Stimulated activated naive CD8-positive, alpha-beta T cell treated with anti-CD3 and anti-CD28 coated beads, Interleukin-15, Interleukin-2, amounts not matched to agents 100 U/mL and 50 U/mL, for 24 hours (primary cell): Measurements from ENCODE around the gene FBXO41.

Experiments
- ATAC-seq: fragments of 150-1000 bp; cut with Tn5 transposase; one replicate; pipeline ENCODE4 v1.10.0; 2021
- DNase-seq: peaks from one replicate; pipeline ENCODE4 v3.0.0; 2021

Gene FBXO41

DNA sequence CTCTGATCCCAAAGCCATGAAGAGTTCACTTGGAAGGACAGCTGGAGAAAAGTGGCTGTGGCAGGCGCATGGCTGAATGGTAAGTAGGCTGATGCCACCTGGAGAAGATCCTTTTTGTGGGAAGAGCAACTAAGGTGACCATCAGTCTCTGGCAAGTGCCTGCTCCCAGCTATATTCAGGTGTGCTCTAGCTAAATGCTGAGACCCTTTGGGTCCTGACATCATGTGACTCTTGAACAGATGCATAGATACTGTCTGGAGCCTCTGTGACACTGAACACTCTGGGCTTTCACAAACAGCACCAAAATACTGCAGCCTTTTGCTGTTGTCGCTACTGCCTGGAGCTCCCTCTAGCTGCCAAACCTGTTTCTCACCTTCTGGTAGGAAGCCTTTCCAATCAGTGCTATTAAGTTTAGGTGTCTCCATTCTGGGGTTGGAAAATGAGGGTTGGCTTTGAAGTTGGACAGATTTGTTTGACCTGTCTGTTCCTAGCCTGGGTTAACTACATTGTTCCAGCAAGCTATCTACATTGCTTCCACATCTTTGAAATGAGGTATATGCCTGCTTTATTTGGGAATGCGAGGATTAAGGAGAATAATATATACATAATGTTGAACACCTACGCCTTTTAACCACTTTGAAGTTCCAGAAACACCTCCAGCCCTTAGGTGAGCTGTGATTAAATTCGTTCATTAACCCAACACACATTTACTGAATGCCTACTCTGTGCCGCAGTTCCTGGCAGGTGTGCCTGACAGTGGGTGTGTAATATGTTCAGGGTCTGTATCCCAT, 6.0 kb upstream of the FBXO41 start:
- ATAC-seq (no peak), DNase-seq (peak; percentile 59)

DNA sequence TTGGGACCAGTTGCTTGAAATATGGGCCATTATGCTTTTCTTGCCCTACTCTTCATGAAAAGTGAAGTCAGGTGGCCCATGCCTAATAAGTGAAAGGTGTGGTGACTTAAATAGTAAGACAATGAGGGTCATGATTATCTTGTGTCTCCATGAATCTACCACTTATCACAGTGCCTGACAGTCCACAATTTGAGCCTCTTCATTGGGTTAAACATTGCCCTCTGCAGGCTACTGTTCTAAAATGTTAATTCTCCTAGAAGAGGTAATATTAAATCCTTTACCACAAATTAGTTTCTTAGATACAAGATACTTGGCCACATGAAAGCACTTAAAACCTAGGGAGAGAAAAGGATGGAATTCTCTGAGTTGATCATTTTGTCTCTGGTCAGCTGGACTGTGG, 5.0 kb upstream of the FBXO41 start:
- DNase-seq (no peak), ATAC-seq (no peak)

DNA sequence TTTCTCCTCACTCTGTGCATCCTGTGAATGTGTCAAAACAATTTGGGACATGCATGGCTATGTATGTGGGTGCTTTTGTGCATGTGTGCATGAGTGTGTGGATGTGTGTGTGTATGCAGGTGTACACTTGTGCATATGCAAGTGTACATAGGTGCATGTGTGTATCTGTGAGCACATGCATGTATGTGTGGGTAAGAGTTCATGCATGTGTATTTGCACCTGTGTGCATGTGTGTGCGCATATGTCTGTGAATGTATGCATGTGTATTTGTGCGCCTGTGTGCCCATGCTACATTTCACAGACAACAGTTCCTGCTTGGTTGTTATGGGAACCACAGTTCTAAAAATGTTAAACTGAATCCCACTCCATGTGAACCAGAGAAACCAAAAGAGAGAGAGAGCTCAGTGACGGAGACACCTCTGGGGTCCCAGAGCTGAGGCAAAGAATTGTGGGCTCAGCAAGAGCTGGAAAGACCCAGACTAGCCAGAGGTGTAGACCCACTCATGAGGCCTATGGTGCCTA, 1.9 kb upstream of the FBXO41 start:
- DNase-seq (no peak), ATAC-seq (no peak)

DNA sequence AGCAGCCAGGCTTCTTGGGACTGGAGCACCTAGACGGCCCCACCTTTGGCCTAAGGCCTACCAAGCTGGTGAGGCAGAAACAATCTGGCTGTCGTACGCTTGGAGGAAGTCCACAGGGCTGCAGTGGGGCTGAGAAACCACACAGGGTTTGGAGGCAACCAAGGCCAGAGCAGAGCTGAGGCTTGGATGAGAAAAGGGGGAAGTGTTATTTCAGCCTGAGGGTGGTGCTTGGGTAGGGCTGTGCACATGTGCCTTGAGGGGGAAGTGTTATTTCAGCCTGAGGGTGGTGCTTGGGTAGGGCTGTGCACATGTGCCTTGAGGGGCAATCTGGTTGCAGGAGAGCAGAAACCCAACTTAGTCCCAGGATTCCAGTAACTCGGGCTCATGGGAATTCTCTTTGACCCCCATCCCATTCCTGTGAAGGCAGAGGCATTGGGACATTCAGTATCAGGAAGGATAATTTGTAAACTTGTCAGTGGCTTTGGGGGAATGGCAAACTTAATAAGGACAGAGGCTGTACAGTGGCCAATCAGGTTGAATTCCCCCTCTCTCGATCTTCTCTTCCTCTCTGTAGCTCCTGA, 971 bp upstream of the FBXO41 start:
- DNase-seq (peak; percentile 54), ATAC-seq (peak; percentile 51)

DNA sequence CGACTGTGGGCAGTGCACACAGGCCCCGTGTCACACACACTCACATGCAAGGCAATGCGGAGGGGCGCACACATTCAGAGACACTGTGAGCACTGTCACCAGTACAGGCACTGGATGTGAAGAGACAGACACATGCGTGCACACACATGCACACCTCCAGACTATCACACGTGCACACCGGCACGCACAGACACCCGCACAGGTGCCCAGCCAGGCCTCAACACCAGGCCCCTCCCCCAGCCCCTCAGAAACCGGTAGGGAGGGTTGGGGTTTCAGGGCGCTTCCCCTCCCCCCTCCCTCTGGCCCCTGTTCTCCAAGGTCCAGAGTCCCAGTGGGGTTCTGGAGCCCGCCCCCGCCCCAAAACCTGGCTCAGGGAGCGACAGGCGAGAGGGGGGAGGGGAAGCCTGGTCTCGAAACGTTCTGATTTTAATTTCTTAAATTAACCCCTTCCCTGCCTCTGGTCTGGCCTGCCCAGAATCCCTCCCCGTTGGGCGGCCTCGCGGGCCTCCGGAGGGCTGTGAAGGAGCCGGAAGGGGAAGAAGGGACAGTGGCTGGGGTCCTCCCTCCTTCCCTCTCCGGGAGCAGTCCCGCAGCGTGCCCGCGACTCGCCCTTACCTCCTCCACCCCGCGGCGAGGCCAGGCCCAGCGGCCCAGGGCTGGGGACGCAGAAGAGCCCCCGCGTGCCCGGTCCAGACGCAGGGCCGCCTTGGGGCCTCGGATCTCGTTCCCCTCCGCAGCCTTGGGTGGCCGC, 558 bp downstream of the FBXO41 start:
- ATAC-seq = peak; percentile 16
- DNase-seq = peak; percentile 64

DNA sequence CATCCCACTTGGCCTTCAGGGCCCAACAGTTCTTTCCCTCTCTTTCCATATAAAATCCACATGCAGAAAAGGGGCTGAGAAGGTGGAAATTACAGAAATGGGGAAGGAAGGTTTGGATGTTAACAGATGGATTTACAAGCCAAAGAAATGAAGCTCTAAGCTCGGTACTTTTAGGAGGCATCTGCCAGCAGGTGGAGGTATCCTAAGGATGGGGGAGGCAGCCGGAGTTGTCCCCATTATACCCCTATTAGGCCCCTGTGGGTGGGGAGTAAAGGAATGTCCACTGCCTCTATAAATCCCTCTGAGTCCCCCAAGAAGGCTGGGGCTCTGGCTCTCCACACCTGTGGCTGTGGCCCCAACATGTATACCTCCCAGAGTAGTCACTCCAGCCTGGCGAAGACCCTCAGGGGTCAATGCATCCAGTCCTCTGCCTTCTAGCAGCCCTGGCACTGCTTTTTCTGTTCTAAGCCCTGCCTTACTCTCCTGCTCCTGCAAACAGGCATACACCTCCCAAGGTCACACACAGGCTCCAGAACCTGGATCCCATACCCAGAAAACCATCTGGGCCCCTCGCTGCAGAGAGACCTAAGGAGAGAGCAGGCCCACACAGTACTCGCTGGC, 1.2 kb downstream of the FBXO41 start:
- no peak for ATAC-seq
- DNase-seq = no peak

DNA sequence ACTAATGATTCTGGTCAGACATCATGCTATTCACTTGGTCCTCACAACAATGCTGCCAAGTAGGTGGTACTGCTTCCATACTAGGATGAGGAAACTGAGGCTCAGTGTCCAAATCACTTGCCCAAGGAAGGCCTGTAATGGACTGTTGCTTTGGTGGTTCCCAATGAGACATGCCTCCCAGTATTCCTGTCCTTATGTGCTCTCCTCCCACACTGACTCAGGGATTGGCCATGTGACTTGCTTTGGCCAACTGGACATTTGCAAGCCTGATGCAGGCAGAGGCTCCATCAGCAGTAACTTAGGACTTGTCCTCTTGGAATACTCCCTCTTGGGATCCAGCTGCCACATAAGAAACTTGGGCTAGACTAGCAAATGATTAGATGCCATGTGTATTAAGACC, 3.0 kb downstream of the FBXO41 start:
- no peak for ATAC-seq
- no peak for DNase-seq

DNA sequence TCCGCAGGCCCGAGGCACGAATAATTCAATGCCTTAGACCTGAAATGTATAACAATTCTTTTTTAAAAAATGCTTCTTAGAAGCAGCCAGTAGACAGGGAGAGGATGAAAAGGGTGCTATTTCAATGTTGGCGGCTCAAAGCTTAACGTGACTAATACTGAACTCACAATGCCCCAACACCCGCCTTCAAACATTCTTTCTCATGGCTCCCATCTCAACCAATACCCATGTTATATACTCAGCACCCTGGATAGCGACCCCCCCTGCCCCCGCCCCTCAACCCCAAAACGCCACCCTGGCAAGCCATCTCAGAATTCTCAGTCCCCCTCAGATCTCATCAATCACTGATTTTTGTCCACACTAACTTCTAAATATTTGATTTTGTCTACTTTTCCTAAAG, 4.4 kb downstream of the FBXO41 start:
- ATAC-seq = no peak
- DNase-seq = no peak

DNA sequence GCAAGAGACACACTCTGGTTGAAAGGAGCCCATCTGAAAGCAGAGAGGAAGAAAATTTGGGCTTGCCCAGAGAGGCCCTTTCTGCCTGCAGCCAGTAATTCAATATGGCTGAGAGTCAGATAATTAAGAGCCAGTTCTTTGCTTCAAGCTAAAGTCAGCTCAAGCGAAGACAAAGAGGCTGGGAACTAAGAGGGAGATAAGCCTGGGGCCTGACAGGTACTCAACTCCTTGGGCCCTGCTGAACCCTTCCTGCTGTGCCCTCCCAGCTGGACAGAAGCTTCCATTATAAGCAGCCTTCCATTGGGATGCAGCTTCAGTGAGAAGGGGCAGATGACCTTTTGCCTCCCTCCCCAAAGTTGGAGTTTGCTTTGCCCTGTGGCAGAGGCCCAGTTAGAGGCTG, 12.0 kb downstream of the FBXO41 start:
- no peak for DNase-seq
- no peak for ATAC-seq

DNA sequence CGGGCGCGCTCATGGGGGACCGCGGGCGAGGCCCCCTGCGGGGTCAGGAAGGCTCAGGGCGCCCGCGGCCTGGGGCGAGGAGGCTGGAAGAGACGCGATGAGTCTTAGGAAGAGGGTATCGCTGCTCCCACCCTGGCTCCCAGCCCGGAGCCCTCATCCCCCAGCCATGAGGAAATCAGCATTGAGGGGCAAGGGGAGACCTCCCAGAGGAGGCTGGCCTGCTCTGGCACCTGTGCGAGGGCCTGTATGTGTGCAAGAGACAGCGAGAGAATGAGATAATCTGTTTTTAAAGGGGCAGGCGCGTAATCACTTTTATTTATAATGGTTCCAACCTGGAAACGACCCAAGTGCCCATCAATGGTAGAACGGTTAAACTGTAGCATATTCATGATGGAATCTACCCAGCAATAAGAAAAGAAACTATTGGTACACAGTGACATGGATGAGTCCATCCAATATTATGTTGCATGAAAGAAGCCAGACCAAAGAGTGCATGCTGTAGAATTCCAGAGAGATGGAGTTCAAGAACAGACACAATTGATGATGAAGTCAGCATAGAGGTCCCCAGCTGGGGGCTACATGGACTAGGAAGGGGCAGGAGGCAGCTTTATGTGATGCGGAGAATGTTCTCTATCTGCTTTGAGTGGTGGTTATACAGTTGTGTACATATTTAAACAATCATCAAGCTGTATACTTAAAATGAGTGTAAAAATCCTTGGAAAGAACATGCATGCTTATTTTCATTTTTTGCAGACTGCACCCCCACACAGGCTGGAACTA, 14.4 kb downstream of the FBXO41 start:
- peak; percentile 3 for ATAC-seq

DNA sequence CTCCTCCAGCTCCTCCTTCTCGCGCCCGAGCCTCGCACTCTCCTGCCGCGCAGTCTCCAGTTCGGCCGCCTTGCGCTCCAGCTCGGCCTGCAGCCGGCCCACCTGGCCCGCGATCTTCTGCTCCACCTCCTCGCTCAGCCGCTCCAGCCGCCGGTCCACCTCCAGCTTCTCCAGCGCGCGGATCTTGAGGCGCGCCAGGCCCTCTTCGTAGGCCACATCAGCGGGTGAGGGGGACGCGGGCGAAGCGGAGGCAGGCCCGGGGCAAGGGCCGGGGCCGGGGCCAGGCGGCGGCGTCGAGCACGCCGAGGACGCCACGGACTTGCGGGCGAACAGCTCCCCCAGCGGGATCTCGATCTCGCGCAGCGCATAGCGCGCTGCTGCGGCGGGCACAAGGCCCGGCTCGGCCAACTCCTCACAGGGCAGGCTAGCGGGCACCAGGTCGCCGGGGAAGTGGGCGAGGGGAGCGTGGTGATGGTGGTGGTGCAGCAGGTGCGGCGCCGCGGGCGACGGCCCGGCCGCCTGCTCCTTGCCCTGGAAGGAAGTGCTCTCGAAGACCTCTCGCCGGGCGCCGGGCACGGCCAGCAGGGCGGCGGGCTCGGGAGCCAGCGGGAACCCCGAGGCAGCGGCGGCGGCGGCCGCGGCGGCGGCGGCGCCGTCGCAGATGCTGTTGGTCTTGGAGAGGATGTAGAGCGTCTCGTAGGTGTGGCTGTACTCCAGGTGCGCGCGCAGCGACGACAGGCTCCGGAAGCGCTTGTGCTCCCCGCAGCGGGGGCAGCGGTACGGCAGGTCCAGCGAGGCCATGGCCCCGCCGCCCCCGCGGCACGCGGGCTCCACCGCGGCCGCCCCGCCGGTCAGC, 15.2 kb downstream of the FBXO41 start:
- peak; percentile 75 for ATAC-seq
- DNase-seq = peak; percentile 61

More for the DNA sequence above, 14.4 kb downstream of the FBXO41 start:
- DNase-seq = no peak

DNA sequence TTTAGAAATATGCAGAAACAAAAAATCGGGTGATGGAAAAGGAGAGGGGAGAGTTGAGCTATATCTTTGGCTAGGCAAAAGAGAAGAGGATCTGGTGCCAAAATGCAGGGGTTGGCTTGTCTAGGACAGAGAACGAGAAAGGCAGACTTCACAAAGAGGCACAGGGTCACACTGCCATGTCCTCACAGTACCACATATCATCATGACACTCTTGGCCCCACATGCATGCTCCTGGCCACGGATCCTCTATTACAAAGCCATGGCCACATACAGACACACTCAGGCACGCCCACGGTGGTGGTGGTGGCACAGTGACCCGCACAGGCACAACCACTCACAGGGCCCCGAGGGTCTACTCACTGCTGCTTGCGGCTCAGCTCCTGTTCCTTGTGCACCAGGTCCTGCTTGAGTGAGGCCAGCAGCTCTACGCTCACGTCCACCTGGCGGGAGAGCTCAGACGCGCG, 15.9 kb downstream of the FBXO41 start:
- DNase-seq (no peak), ATAC-seq (no peak)

DNA sequence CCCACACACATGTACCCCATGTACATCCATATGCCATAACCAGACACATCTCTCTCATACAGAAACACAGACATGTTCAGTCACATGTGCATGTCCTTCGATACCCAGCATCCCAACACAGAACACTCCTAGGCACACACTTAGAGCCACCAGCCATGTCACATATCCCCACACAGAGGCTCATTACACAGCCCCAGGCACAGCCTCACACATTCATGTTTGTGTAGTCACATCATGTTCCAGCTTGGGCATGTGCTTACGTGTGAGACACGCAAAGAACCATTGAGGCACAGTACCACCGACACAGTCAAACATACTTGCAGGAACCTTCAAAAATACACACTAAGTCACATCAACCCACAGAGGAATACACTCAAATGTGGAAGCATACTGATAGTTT, 17.3 kb downstream of the FBXO41 start:
- DNase-seq (no peak), ATAC-seq (no peak)

DNA sequence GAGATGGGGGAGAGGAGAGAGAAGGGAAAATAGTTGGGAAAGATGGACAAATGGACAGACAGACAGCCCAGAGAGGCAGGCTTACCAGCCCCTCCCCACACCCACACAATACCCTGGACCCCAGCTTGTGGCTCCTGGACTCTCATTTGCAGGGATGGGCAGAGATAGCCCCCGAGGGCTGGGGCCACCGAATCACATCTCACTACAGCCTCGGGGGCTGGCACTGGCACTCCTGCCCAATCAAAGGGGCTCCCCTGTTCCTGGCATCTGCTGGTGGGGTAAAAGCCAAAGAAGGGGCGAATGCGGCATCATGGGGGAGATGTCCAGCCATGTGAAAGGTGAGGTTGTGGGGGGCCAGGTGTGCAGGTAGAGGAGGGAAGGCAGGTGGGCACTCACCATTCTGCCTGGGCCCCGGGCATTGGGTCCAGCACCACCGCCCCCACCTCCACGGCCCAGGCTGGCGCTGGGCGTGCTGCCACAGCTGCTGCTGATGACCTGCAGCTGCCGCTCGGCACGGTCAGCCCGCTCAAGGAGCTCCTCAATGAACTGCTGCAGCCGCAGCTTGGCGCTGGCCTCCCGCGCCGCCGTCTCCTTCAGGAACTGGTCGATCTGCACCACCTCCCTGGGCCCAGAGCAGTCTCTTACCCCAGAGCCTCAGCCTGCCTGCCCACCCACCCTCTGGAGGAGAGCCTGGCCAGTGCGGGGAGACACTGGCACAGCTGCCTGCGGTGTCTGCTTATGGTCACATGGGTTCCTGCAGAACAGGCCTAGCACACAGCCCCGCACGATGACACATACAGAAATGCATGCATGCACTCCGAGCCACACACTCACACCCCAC, 18.0 kb downstream of the FBXO41 start:
- ATAC-seq (no peak), DNase-seq (no peak)

DNA sequence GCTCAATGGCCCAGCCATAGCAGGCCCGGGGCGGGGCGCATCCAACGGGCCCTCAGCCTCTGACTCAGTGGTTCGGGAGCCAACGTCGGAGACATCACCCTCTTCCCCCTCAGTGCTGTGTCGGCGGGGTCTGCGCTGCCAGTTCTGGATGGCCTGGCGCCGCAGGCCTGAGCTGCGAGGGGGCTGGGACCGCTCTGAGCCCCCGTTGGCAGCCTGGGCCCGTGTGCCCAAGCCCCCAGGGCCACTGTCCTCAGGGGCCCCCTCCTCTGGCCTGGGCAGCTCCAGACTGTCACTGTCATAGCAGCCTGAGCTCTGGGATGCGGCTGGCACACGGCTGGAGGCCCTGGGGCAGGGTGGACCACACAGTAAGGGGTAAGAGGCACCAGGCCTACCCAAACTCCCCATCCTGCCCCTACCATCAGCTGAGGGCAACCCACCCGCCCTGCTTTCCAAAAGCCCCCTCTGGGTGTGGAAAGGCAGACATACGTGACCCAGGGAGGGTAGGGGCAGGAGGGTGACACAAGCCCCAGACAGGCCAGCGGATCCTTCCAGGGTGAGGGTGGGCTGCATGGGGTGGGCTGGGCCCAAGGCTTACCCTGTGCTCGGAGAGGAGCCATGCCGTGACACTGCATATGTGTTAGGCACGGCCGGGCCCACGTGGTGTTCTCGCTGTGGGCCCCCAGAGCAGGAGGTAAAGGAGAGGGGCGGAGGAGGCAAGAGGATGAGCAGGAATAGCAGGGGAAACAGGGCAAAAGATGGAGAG, 18.8 kb downstream of the FBXO41 start:
- DNase-seq = no peak
- ATAC-seq = no peak

DNA sequence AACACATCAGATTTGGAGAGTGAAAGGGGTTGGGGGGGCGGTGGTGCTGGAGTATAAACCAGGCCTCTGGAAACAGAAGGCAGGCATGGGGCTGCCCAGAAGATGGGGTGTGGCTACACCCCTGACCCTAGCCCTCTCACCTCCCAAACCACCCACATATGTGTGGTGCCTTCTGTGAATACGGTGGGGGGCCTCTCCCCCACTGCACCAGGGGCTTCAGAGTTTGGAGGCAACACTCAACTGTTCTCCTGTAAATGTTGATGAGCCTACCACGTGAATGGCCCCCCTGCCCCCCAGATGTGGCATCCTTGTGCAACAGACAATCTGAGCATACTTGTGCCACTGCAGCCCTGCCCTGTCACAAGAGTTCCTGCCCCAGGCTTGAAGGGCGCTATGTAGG, 19.5 kb downstream of the FBXO41 start:
- DNase-seq = no peak
- ATAC-seq = no peak

DNA sequence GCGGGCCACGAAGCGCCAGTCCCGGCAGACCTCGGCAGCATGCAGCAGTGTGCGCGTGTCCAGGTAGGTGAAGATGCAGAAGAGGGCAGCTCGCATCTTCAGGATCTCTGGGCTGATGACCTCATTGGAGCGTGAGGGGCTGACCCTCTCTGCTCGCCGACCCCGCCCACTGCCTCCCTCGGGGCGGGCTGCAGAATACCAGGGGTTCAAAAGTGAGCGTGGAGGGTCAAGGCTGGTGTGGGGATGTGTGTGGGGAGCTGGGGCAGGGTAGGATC, 20.0 kb downstream of the FBXO41 start:
- DNase-seq (no peak), ATAC-seq (no peak)

DNA sequence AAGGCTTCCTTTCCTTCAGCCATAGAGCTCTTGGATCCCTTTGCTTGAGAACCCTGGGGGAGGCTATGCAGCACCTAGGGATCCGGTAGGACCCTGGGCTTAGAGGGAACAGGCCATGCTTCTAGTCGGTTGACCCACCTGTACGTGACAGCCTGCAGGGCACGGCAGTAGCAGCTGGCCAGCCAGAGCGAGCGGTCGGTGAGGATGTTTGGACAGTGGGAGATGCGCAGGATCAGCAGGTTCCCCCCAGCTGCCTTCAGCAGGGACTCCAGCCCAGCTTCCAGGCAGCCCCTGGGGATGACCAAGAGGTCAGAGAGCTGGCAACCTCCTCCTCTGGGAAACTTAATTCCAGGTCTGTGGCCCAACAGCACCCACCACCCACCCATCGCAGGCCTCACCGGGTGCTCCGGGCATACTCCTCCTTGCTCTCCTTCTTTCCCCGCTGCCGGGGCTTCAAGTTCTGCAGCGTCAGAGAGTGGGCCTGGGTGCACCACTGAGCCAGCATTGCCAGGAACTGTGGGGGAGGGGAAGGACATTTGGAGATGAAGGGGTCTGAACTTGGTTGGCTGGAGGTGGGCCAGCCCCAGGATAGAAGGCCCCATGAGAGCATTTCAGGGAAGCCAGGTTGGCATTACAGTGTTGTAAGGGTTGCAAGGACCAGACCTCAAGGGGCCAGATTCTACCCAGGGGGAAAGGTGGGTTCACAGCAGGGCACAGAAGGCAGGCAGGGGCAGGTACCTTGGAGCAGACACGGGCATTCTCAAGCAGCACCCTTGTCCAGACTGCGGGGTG, 20.5 kb downstream of the FBXO41 start:
- DNase-seq = no peak
- no peak for ATAC-seq
